Embryonic facial prominence (tissue), 1 donor: ENCODE results near the gene ZFP1.

Experiments used
- DNase-seq: peaks from one replicate; pipeline ENCODE4 v3.0.0-alpha.2; 2016; ENCODE audit errors: extremely low spot score

ZFP1 gene

DNA sequence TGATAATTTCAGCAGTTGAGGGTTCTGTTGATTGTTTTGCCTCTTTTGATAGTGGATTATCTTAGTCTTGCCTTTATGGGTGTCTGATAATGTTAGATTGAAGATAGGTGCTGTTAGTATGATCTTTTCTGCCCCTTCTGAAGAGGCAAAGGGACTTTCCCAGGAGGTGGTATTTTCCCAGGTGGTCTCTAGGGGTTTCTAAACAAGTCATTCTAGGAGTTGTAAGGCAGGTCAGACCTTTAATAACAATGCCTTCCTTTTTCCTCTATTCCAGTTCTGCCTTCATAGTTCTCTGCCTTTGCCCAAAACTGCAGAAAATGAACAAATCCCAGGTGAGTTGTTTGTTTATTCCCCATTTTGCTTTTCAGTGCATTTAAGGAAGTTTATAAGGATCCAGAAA lies 4.3 kb downstream of the ZFP1 start:
- no peak for DNase-seq

- no peak for DNase-seq
These were observed 12.1 kb downstream of the ZFP1 start for GRCh38 chr16:75160386-75160785.

GRCh38 chr16:75169899-75170405 lies 21.6 kb downstream of the ZFP1 start:
- DNase-seq: no peak

DNA sequence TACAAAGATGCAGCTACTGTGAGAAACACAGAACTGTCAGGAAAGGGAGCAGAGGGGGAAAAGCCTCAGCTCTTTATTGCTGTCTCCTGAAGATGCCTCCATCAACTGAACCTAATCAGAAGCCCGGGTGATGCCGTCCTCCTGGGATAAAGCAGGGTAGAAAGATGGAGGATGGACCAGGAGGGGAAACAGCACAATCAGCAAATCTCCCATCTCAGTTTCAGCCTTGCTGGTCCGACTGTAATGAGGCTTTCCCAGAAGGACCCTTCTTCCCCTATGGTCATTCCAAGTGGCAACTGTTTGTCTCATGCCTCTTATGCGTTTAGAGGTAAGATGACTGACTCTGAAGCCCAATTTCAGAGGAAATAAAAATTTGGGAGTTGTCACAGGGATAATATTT lies 24.3 kb downstream of the ZFP1 start:
- no peak for DNase-seq

DNA sequence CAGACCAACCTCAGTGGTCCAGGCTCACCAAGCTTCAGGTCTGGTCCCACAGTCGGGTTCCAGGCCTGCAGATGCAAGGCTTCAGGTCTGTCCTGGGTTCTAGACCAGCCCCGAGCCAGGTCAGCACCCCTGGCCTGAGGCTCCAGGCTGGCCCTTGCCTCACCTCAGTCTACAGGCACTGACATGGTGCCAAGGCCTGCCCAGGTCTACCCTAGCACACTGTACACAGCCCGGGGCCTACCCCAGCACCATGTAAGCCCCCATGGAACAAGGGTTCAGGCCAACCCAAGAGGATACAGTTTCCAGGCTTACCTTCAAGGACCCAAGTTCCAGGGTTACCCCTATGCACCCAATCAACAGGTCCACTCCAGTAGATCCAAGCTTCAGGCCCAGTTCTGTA lies 26.8 kb downstream of the ZFP1 start:
- DNase-seq: no peak

DNA sequence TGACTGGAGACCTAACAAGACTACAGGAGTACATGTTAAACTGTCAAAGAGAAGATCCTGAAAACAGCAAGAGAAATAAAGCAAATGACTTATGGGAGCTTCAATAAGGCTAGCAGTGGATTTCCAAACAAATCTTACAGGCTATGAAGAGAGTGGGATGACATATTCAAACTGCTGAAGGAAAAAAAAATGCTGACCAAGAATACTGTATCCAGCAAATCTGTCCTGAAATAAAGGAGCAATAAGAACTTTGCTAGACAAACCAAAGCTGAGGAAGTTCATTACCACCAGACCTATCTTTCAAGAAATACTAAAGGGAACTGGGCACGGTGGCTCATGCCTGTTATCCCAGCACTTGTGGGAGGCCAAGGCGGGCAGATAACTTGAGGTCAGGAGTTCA lies 28.6 kb downstream of the ZFP1 start:
- no peak for DNase-seq

DNA sequence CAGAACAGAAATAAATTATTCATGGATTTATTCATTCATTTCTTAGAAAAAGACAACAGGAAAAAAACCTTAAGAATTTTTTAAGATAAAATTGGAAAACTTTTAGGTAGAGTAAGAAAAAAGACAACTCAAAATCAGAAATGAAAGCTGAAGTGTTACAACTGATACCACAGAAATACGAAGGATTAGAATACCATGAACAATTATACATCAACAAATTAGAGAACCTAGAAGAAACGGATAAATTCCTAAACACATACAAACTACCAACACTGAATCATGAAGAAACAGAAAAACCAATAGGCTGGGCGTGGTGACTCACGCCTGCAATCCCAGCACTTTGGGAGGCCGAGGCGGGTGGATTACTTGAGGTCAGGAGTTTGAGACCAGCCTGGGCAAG lies 30.9 kb downstream of the ZFP1 start:
- no peak for DNase-seq

DNA sequence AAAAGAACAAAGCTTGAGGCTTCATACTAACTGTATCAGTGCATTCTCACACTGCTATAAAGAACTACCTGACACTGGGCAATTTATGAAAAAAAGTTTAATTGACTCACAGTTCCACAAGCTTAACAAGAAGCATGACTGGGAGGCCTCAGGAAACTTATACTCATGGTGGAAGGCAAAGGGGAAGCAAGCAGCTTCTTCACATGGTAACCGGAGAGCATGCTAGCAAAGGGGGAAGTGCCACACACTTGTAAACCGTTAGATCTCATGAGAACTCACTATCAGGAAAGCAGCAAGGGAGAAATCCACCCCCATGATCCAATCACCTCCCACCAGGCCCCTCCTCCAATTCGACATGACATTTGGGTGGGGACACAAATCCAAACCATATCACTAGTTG lies 33.3 kb downstream of the ZFP1 start:
- DNase-seq: no peak

DNA sequence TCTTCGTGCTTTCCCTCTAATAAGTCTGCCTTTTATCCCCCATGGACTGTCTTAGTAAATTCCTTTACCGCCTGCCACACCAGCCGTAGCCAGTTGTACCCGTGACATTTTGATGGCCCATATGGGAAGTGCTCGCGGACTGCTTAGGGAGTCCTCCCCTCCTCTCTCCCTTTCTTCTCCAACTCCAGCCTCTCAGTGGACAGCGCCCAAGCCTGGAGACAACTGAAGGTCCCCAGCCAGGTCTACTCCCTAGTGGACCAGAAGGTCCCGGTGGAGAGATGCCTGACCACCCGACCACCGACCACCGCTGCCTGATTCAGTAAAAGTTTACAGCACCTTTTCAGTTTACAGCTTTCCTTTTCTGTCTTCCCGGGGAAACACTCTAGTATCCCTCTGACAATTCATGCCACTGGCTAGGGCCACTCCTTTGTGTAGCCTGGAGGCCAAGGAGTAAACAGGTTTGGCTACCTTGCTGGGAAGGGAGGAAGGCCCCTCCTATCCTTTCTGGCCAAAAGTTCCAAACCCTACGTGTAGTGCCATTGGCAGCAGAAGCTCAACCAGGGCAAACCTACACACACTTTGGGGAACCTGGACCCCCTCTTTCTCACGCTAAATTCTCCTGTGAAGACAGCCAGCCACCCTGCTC lies 40.6 kb downstream of the ZFP1 start:
- no peak for DNase-seq

DNA sequence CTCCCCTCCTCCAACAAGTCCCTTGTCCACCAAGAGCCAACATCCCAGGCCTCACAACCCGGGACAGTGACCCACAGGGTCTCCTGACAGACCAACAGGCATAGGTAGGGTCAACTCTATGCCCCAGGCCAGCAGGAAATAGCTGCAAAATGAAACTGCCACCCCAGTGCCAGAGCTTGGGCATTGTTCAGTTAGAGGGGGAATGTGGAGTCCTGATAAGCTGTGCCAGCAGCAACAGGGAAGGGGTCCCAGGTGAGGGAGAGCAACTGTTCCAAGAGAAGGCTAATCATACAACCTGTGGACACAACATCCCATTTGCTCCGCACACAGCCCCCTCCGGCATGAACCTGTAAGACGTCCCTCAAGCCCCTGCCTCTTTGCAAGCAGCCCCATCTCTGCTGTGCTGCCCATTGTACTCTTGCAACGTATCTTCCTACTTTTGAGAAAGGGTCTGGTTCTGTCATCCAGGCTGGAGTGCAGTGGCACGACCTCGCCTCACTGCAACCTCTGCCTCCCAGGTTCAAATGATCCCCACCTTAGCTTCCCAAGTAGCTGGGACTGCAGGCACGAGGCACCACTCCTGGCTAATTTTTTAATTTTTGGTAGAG lies 41.4 kb downstream of the ZFP1 start:
- no peak for DNase-seq

- no peak for DNase-seq
These were observed 44.4 kb downstream of the ZFP1 start for GRCh38 chr16:75192606-75193264.

GRCh38 chr16:75193265-75193650 lies 44.9 kb downstream of the ZFP1 start:
- no peak for DNase-seq

DNA sequence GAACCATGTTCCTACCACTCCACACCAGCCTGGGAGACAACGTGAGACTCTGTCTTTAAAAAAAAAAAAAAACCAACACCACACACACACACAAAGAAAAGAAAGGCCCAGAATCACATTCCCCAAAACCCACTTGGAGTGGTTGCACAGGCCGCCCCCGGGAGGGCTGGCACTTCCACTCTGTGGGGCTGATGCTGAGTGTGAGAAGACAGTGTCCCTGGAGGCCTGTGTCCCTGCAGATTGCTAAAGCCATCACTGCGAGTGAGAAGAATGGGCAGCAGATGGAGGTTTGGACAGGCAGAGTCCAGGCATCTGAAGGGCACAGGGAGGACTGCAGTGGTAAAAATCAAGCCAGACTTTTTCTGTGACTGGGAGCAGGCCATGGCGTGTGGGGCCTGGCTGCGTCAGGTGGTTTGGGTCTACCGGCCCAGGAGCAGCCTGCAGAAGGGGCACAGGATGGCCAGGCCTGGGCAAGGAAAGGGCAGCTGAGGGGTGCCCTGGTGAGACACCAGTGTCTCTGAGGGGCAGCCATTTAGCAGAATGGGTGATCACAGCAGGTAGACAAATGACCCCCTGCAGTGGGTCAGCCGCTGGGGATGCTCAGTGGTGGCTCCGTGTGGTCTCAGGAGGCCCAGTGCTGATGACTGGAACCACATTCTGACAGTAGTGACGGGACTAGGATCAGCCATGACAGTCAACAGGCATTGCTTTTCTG lies 45.6 kb downstream of the ZFP1 start:
- DNase-seq: no peak

DNA sequence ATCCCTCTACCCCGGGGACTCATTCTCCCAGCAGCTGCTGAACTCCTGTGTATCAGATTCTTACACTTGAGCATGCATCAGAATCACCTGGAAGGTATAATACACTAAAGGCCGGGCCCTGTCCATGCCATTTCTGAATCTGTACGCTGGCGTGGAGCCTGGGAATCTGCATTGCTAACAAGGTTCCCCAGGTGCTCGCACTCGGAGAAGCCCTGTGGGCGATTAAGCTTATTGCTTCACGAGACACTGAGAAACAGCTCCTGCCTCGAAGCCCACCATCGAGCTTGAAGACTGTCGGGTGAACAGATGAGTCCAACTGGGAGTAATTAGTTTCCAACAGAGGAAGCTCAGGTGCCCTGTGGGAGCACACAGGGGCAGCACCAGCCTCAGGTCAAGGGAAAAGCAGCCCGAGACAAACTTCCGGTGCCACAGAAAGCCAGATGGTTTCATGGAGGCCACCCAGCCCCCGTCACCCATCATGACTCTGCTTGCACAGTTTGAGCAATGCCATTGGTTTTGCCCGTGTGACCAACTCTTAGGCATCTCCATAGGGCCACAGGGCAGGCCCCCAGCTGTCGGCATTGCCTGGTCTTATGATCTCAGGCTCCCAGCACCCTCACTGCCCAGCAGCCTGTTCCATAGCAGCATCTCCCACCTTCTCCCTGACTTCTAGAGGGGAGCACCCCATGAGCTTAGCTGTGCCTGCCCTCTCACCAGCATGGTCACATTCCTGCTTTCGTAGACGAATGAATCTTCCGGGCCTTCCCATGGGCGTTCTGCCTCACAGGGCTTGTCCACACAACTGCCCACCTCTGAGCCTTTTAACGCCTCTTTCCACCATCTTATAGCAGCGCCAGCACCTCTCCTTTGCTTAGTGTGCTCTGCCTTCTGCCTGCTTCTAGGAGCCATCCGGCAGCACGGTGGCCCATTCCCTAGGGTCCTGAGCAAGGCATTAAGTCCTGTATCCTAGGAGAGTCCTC lies 47.8 kb downstream of the ZFP1 start:
- DNase-seq: no peak

DNA sequence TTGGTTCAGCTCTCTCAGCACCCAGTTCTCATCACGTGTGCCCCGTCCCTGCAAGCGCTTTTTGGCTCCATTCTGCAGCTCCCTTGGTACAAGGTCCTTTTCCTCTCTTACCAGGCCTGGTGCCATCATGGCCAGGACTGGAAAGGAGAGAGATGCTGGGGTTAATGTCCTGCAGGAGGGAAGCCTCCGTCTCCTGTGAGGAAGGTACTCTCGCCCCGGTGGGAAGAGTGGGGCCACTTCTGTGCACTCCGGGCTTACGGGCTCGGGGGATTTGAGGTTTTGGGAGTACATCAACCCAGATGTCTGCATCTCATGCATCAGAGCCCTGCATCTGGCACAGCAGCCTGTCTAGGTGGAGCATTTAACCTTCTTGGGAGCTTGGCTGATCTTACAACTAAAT lies 48.5 kb downstream of the ZFP1 start:
- DNase-seq: no peak

- no peak for DNase-seq
These were observed 49.3 kb downstream of the ZFP1 start for GRCh38 chr16:75197522-75198134.

- no peak for DNase-seq
These were observed 49.8 kb downstream of the ZFP1 start for GRCh38 chr16:75198135-75198600.

GRCh38 chr16:75202069-75202590 lies 53.8 kb downstream of the ZFP1 start:
- DNase-seq: no peak

DNA sequence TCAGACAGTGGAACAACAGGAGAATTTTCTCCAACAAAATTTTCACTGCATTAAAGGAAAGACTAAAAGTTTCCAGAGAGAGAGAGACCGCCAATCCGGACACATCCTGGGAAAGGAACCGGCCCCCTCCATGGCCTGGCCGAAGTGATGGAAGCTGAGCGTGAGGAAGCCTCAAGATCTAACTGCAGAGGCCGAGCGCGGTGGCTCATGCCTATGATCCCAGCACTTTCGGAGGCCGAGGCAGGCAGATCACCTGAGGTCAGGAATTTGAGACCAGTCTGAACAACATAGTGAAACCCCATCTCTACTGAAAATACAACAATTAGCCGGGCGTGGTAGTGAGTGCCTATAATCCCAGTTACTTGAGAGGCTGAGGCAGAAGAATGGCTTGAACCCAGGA lies 54.8 kb downstream of the ZFP1 start:
- no peak for DNase-seq

GRCh38 chr16:75203667-75204409 lies 55.5 kb downstream of the ZFP1 start:
- DNase-seq: no peak
